ENCODE measurements around the gene OR56A1. TPM values are rescaled to one million over a fixed set of nuclear protein-coding genes. Genes with fewer than 3 reads are reported as not detected.

Gene OR56A1
- polyA plus RNA-seq, 1 donor from 2014 or later, result not detected

- Mint-ChIP-seq H3K27me3 (peaks cover 8% of the 10 kb centered on the region), H3K36me3 (peaks cover under 1% of the 10 kb centered on the region), H3K9me3 (peaks cover 0 to 3% (median 0%) of the 10 kb centered on the region in 3 donors), H3K4me1 (no peaks in the 10 kb centered on the region), H3K27ac (no peak overlapping the region), H3K4me3 (no peak overlapping the region)
Measured at GRCh38 chr11:6012035-6012668, 18.4 kb downstream of the OR56A1 start.

- H3K4me3 Mint-ChIP-seq, result no peak within 1 kb of the TSS
- H3K9me3 Mint-ChIP-seq, result no peaks in the 10 kb centered on the region
- H3K27ac Mint-ChIP-seq, result no peak within 1 kb of the TSS
- no peaks in the 10 kb centered on the region for H3K4me1 Mint-ChIP-seq
- H3K36me3 Mint-ChIP-seq, result no peaks in the 10 kb centered on the region
- H3K27me3 Mint-ChIP-seq, result peaks cover 4% of the 10 kb centered on the region
Measured at GRCh38 chr11:6006846-6007245, 23.7 kb downstream of the OR56A1 start, which contains the start of gene OR56A4. Gene OR56A4, minus strand, starts transcription at chr11:6006946. Its CDS starts 3,954 bp downstream, at chr11:6002992.

GRCh38 chr11:6006395-6006794 lies 24.2 kb downstream of the OR56A1 start:
- Mint-ChIP-seq H3K36me3 (no peaks in the 10 kb centered on the region), H3K27me3 (no peaks in the 10 kb centered on the region), H3K4me3 (no peak overlapping the region), H3K27ac (no peak overlapping the region), H3K4me1 (no peaks in the 10 kb centered on the region), H3K9me3 (no peaks in the 10 kb centered on the region)

- no peaks in the 10 kb centered on the region for H3K36me3 Mint-ChIP-seq
- no peaks in the 10 kb centered on the region for H3K4me1 Mint-ChIP-seq
- no peak overlapping the region for H3K27ac Mint-ChIP-seq
- peaks cover 0 to 3% (median 0%) of the 10 kb centered on the region in 3 donors for H3K9me3 Mint-ChIP-seq
- H3K27me3 Mint-ChIP-seq, result peaks cover 2% of the 10 kb centered on the region
- no peak overlapping the region for H3K4me3 Mint-ChIP-seq
Measured at GRCh38 chr11:6002202-6002699, 28.3 kb downstream of the OR56A1 start.

- H3K4me3 Mint-ChIP-seq, result no peak overlapping the region
- H3K27ac Mint-ChIP-seq, result no peak overlapping the region
- H3K27me3 Mint-ChIP-seq, result peaks cover 8% of the 10 kb centered on the region
- H3K9me3 Mint-ChIP-seq, result no peaks in the 10 kb centered on the region
- H3K4me1 Mint-ChIP-seq, result no peaks in the 10 kb centered on the region
- no peaks in the 10 kb centered on the region for H3K36me3 Mint-ChIP-seq
Measured at GRCh38 chr11:5994791-5995190, 35.8 kb downstream of the OR56A1 start.

- Mint-ChIP-seq H3K36me3 (no peaks in the 10 kb centered on the region), H3K4me1 (no peaks in the 10 kb centered on the region), H3K4me3 (no peak overlapping the region), H3K27me3 (peaks cover 6% of the 10 kb centered on the region), H3K27ac (no peak overlapping the region), H3K9me3 (peaks cover 0 to 1% (median 0%) of the 10 kb centered on the region in 3 donors)
Measured at GRCh38 chr11:5992604-5993251, 37.8 kb downstream of the OR56A1 start.

- Mint-ChIP-seq H3K27me3 (peaks cover 5% of the 10 kb centered on the region), H3K9me3 (peaks cover 0 to 5% (median 2%) of the 10 kb centered on the region in 3 donors), H3K4me3 (no peak overlapping the region), H3K36me3 (no peaks in the 10 kb centered on the region), H3K4me1 (no peaks in the 10 kb centered on the region), H3K27ac (no peak overlapping the region)
Measured at GRCh38 chr11:5992150-5992549, 38.4 kb downstream of the OR56A1 start.

GRCh38 chr11:5989203-5989602 lies 41.4 kb downstream of the OR56A1 start:
- no peak overlapping the region for H3K4me3 Mint-ChIP-seq
- H3K36me3 Mint-ChIP-seq, result no peaks in the 10 kb centered on the region
- H3K27me3 Mint-ChIP-seq, result peaks cover 9% of the 10 kb centered on the region
- H3K27ac Mint-ChIP-seq, result no peak overlapping the region
- no peaks in the 10 kb centered on the region for H3K4me1 Mint-ChIP-seq
- peaks cover 0 to 5% (median 2%) of the 10 kb centered on the region in 3 donors for H3K9me3 Mint-ChIP-seq

GRCh38 chr11:5986885-5987284 lies 43.7 kb downstream of the OR56A1 start, which contains the start of gene OR52L1:
Gene OR52L1, minus strand, starts transcription at chr11:5986985. Its CDS starts 55 bp downstream, at chr11:5986930.
- Mint-ChIP-seq H3K36me3 (peaks cover 1% of the 10 kb centered on the region), H3K9me3 (peaks cover 2 to 5% (median 3%) of the 10 kb centered on the region in 3 donors), H3K4me1 (no peaks in the 10 kb centered on the region), H3K27me3 (peaks cover 5% of the 10 kb centered on the region), H3K4me3 (no peak within 1 kb of the TSS), H3K27ac (no peak within 1 kb of the TSS)

- Mint-ChIP-seq H3K36me3 (peaks cover 1% of the 10 kb centered on the region), H3K27ac (no peak overlapping the region), H3K9me3 (peaks cover 3 to 24% (median 6%) of the 10 kb centered on the region in 3 donors), H3K4me1 (no peaks in the 10 kb centered on the region), H3K27me3 (peaks cover 5% of the 10 kb centered on the region), H3K4me3 (no peak overlapping the region)
Measured at GRCh38 chr11:5983443-5983842, 47.1 kb downstream of the OR56A1 start.

- Mint-ChIP-seq H3K4me1 (no peaks in the 10 kb centered on the region), H3K36me3 (no peaks in the 10 kb centered on the region), H3K4me3 (no peak overlapping the region), H3K27ac (no peak overlapping the region), H3K27me3 (peaks cover 3% of the 10 kb centered on the region), H3K9me3 (peaks cover 0 to 13% (median 2%) of the 10 kb centered on the region in 3 donors)
Measured at GRCh38 chr11:5973530-5973929, 57.0 kb downstream of the OR56A1 start.

Other genes starting within 250 kb of the OR56A1 start
- not detected for gene OR52N5, start 247.4 kb downstream of the OR56A1 start, polyA plus RNA-seq
- gene OR52N1, start 239.5 kb downstream of the OR56A1 start, polyA plus RNA-seq, result not detected
- gene OR52N2, start 221.8 kb downstream of the OR56A1 start, polyA plus RNA-seq, result not detected
- not detected for gene OR52E6, start 188.9 kb downstream of the OR56A1 start, polyA plus RNA-seq
- not detected for gene OR52E8, start 173.1 kb downstream of the OR56A1 start, polyA plus RNA-seq
- gene OR52E4, start 150.1 kb downstream of the OR56A1 start, polyA plus RNA-seq, result not detected
- not detected for gene OR52E5, start 137.6 kb downstream of the OR56A1 start, polyA plus RNA-seq
- not detected for gene OR56A3, start 88.5 kb downstream of the OR56A1 start, polyA plus RNA-seq
- gene OR56A5, start 62.3 kb downstream of the OR56A1 start, polyA plus RNA-seq, result not detected
- not detected for gene OR52L1, start 43.8 kb downstream of the OR56A1 start, polyA plus RNA-seq
- not detected for gene OR56A4, start 23.8 kb downstream of the OR56A1 start, polyA plus RNA-seq
- gene OR56B4, start 76.9 kb upstream of the OR56A1 start, polyA plus RNA-seq, result not detected
- not detected for gene OR52B2, start 139.6 kb upstream of the OR56A1 start, polyA plus RNA-seq
- not detected for gene OR52W1, start 168.5 kb upstream of the OR56A1 start, polyA plus RNA-seq
- not detected for gene C11orf42, start 174.8 kb upstream of the OR56A1 start, polyA plus RNA-seq
- 14.9 TPM for gene FHIP1B, start 203.9 kb upstream of the OR56A1 start, polyA plus RNA-seq
- gene CNGA4, start 208.3 kb upstream of the OR56A1 start, polyA plus RNA-seq, result not detected
- gene CCKBR, start 229.1 kb upstream of the OR56A1 start, polyA plus RNA-seq, result not detected